Activated B cell treated with CpG ODN at 0.5 μM for 24 hours (primary cell): Measurements from ENCODE around the gene TMEM95. TPM values are rescaled to one million over a fixed set of nuclear protein-coding genes. Genes with fewer than 3 reads are reported as not detected.
A peak's percentile ranks its signal among the peaks of the same experiment; 100 is the strongest.

Experiments
- ATAC-seq: fragments of 200-7000 bp; cut with Tn5 transposase; one replicate; pipeline ENCODE4 v1.10.0; 2021; ENCODE audit warnings: low read depth, mild to moderate bottlenecking, moderate library complexity
- CTCF ChIA-PET: fragments of 350-600 bp; sonication (Branson Sonifier 250); formaldehyde crosslinking; loops from one replicate; lab custom pipeline; 2021; ENCODE audit warnings: antibody characterized with exemption; lab: Charles Lee
- POLR2A ChIA-PET: fragments of 350-600 bp; sonication (Branson Sonifier 250); formaldehyde crosslinking; loops from one replicate; lab custom pipeline; 2021; ENCODE audit warnings: antibody characterized with exemption; lab: Charles Lee
- DNase-seq: peaks from one replicate; pipeline ENCODE4 v3.0.0; 2022
- H3K27ac Mint-ChIP-seq: one replicate; pipeline ENCODE4 v1.8.0; 2020; ENCODE audit warnings: mixed read lengths
- H3K27me3 Mint-ChIP-seq: one replicate; pipeline ENCODE4 v1.8.0; 2021; ENCODE audit warnings: mixed read lengths
- H3K36me3 Mint-ChIP-seq: one replicate; pipeline ENCODE4 v1.8.0; 2021; ENCODE audit warnings: low read depth, mixed read lengths
- H3K4me1 Mint-ChIP-seq: one replicate; pipeline ENCODE4 v1.8.0; 2021; ENCODE audit warnings: mixed read lengths
- H3K4me3 Mint-ChIP-seq: one replicate; pipeline ENCODE4 v1.8.0; 2020; ENCODE audit warnings: mild to moderate bottlenecking, mixed read lengths
- H3K9me3 Mint-ChIP-seq: one replicate; pipeline ENCODE4 v1.8.0; 2020; ENCODE audit warnings: mixed read lengths
- intact Hi-C: fragments of 100-400 bp; cut with micrococcal nuclease; formaldehyde crosslinking; loops from one replicate; pipeline ENCODE4 v1.15.1; 2024
- total RNA-seq: library from RNA; stranded (reverse); gene quantifications from 2 replicates; pipeline ENCODE4 v1.2.3, GENCODE V29; 2022
- TF ChIP-seq, protein P1 (sequence below): fragments of 200-600 bp; IDR thresholded peaks from one replicate; pipeline ENCODE4 v1.8.0; 2022; ENCODE audit warnings: antibody characterized with exemption, mild to moderate bottlenecking

TMEM95 gene
- total RNA-seq, 1 donor from 2014 or later: not detected

DNA sequence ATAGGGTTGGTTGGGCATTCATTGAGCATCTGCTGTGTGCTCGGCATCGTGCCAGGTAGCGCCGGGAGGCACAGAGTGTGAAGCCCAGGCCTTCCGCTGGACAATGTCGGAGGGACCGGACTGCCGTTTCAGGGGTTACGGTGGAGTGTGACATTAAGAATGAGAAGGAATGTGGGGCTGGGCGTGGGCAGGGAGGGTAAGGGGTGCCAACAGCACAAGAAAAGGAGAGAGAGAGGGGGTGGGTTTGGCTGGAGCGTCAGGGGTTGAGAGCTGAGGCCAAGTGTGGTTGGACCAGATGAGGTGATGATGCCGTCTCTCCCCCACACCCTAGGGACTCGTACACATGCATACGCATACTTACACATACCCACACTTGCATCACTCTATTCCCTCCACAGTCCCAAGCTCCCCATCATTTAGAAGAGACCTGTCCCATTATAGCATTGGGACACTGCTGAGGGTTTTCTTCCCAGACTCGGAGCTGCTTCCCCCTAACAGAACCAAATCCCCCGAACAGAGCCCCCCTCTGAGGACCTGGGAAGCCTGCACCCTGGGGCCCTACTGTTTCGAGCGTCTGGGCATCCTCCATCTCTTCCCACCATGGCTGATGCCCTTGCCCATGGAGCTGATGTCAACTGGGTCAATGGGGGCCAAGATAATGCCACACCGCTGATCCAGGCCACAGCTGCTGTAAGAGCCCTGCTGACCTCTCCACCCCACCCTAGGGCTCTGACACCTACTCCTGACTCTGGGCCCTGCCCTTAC, 6.3 kb upstream of the TMEM95 start:
- Mint-ChIP-seq H3K27ac (peak overlapping the region; percentile 14), H3K27me3 (no peaks in the 10 kb centered on the region), H3K36me3 (peaks cover 41% of the 10 kb centered on the region), H3K4me3 (no peak overlapping the region), H3K4me1 (peaks cover 31% of the 10 kb centered on the region), H3K9me3 (no peaks in the 10 kb centered on the region)
- intact Hi-C loops: no loop called here
- ATAC-seq (no peak), DNase-seq (no peak)
- POLR2A ChIA-PET: interaction anchor here (0.6 to 5.1 kb wide), 7 partner anchors 12 to 212 kb away, joined by 3 to 48 read pairs (median 3); partner anchors contain the start of genes ACAP1 and NEURL4
- CTCF ChIA-PET: interaction anchor here (0.7 to 1.3 kb wide), 3 partner anchors 24 to 53 kb away, joined by 3 read pairs; no protein-coding TSS in a partner anchor
- TF ChIP-seq, protein P1, sequence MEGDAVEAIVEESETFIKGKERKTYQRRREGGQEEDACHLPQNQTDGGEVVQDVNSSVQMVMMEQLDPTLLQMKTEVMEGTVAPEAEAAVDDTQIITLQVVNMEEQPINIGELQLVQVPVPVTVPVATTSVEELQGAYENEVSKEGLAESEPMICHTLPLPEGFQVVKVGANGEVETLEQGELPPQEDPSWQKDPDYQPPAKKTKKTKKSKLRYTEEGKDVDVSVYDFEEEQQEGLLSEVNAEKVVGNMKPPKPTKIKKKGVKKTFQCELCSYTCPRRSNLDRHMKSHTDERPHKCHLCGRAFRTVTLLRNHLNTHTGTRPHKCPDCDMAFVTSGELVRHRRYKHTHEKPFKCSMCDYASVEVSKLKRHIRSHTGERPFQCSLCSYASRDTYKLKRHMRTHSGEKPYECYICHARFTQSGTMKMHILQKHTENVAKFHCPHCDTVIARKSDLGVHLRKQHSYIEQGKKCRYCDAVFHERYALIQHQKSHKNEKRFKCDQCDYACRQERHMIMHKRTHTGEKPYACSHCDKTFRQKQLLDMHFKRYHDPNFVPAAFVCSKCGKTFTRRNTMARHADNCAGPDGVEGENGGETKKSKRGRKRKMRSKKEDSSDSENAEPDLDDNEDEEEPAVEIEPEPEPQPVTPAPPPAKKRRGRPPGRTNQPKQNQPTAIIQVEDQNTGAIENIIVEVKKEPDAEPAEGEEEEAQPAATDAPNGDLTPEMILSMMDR: no peak

DNA sequence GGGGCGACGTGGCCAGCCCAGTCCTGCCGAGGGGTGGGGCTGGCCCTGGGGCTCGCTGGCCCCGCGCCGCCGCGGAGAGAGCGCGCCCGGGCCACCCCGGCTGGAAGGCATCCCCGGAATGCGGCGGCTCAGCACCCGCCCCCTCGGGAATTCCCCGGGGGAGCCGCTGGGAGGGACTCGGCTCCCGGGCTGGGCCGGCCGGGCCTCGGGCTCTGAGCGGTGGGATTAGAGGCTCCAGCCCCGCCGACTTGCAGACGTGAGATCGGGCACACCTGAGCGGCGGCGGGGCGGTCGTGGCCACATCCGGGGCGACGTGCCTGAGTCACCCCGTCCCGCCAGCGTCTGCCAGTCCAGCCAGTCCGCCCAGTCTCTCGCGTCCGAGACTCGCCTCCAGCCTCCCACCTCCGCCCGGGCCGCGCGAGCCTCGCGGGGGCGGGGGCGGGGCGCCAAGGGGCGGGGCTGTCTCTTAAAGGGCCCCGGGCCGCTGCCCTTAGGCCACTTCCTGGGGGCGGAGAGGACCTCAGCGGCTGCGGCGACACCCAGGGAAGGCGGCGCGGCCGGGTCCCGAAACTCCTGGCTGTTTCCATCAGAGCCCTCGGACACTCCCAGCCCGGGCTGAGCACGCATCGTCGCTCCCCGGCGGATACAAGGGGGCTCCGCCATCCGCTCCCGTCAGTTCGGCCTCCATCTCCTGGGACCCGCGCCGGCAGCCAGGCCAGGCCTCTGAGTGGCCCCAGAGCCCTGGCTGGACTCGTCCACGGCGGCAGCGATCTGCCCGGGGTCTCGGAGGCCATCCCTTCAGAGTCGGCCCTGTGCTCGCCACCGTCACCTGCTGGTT, 3.1 kb upstream of the TMEM95 start, which contains the start of gene KCTD11:
KCTD11 (plus strand) TSS at position 498 of the 838 bp plus-strand sequence.
- H3K9me3 Mint-ChIP-seq: no peaks in the 10 kb centered on the region
- ATAC-seq (peak; percentile 63), DNase-seq (peak; percentile 78)
- POLR2A ChIA-PET: interaction anchor here (0.7 to 5.1 kb wide), 12 partner anchors 15 to 208 kb away, joined by 3 to 48 read pairs (median 5); partner anchors contain the start of genes ACAP1, GPS2, NEURL4 and POLR2A
- no peaks in the 10 kb centered on the region for H3K27me3 Mint-ChIP-seq
- peaks cover 22% of the 10 kb centered on the region for H3K36me3 Mint-ChIP-seq
- H3K27ac Mint-ChIP-seq: peak within 1 kb of the TSS; percentile 87
- intact Hi-C loops: loop anchor here (1.0 to 5.0 kb wide), 11 partner anchors 23 to 336 kb away; partner anchors contain the start of genes ACADVL, DLG4, EIF5A and NEURL4
- TF ChIP-seq, protein P1: no peak
- H3K4me3 Mint-ChIP-seq: peak within 1 kb of the TSS; percentile 87
- CTCF ChIA-PET: interaction anchor here (0.6 to 2.0 kb wide), 10 partner anchors 13 to 335 kb away, joined by 3 to 13 read pairs (median 3); partner anchors contain the start of genes ACAP1, NEURL4, SLC2A4 and TP53
- peaks cover 42% of the 10 kb centered on the region for H3K4me1 Mint-ChIP-seq

DNA sequence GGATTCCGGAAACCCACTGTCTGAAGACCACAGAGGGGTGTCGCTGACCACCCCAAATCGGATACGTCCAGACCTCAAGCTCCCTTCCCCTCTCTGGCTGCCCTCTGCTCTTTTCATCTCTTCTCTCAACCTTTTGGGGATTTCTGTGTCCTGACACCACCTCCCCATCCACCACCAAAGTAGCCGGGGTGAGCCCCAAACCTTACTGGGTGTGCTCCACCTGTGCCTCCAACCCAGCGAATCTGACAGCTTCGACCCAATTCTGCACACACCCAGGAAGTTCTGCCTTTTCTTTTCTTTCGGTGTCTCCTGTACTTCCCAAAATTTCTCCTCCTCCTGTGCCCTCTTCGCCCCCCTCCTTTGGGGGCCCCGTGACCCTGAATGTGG, 2.5 kb upstream of the TMEM95 start:
- intact Hi-C loops: loop anchor here (1.0 to 5.0 kb wide), 5 partner anchors 28 to 307 kb away; partner anchors contain the start of genes ACADVL, DLG4, SENP3 and TMEM256
- Mint-ChIP-seq H3K27ac (peak overlapping the region; percentile 87), H3K27me3 (no peaks in the 10 kb centered on the region), H3K36me3 (peaks cover 17% of the 10 kb centered on the region), H3K9me3 (no peaks in the 10 kb centered on the region), H3K4me3 (peak overlapping the region; percentile 87), H3K4me1 (peaks cover 42% of the 10 kb centered on the region)
- CTCF ChIA-PET: interaction anchor here (0.9 to 1.8 kb wide), 4 partner anchors 16 to 208 kb away, joined by 4 to 7 read pairs (median 6); partner anchors contain the start of genes ACAP1 and NEURL4
- DNase-seq: no peak
- TF ChIP-seq, protein P1: no peak
- ATAC-seq: no peak
- POLR2A ChIA-PET: interaction anchor here (0.7 to 5.1 kb wide), 4 partner anchors 15 to 208 kb away, joined by 3 to 48 read pairs (median 4); partner anchors contain the start of genes ACAP1 and NEURL4

DNA sequence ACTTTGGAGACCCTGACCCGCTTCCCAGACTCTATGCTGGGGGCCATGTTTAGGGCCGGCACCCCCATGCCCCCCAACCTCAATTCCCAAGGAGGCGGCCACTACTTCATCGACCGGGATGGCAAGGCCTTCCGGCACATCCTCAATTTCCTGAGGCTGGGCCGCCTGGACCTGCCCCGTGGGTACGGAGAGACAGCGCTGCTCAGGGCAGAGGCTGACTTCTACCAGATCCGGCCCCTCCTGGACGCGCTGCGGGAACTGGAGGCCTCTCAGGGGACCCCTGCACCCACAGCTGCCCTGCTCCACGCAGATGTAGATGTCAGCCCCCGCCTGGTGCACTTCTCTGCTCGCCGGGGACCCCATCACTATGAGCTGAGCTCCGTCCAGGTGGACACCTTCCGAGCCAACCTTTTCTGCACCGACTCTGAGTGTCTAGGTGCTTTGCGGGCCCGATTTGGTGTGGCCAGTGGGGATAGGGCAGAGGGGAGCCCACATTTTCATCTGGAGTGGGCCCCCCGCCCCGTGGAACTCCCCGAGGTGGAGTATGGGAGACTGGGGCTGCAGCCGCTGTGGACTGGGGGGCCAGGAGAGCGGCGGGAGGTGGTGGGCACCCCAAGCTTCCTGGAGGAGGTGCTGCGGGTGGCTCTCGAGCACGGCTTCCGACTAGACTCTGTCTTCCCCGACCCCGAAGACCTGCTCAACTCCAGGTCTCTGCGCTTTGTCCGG, 1.9 kb upstream of the TMEM95 start:
- CTCF ChIA-PET: interaction anchor here (0.8 to 1.8 kb wide), 6 partner anchors 16 to 208 kb away, joined by 3 to 7 read pairs (median 4); partner anchors contain the start of genes ACAP1 and NEURL4
- POLR2A ChIA-PET: interaction anchor here (0.6 to 5.1 kb wide), 8 partner anchors 16 to 334 kb away, joined by 3 to 48 read pairs (median 4); partner anchors contain the start of genes ACAP1, NEURL4, PHF23 and POLR2A
- no peaks in the 10 kb centered on the region for H3K27me3 Mint-ChIP-seq
- H3K9me3 Mint-ChIP-seq: no peaks in the 10 kb centered on the region
- intact Hi-C loops: loop anchor here (1.0 to 5.0 kb wide), 5 partner anchors 29 to 308 kb away; partner anchors contain the start of genes ACADVL, DLG4, SENP3 and TMEM256
- H3K4me1 Mint-ChIP-seq: peaks cover 42% of the 10 kb centered on the region
- H3K27ac Mint-ChIP-seq: peak overlapping the region; percentile 87
- DNase-seq (no peak), ATAC-seq (no peak)
- TF ChIP-seq, protein P1: no peak
- H3K36me3 Mint-ChIP-seq: peaks cover 13% of the 10 kb centered on the region
- H3K4me3 Mint-ChIP-seq: peak overlapping the region; percentile 87
